MM.1S (cell line): Measurements from ENCODE around the gene ARAP3.

Experiments used
- EZH2 ChIP-seq: fragments of 300-600 bp; sonication (generic); optimal IDR thresholded peaks from 2 replicates; pipeline ENCODE3; 2017; ENCODE audit warnings: low read depth, mild to moderate bottlenecking, antibody characterized with exemption, low read length, mixed read lengths
- EZH2phosphoT487 ChIP-seq: fragments of 300-600 bp; sonication (generic); IDR thresholded peaks from 2 replicates; pipeline ENCODE4 v1.6.1; 2018; ENCODE audit warnings: antibody characterized with exemption, low read length
- TF ChIP-seq, protein P1 (sequence below): fragments of 300-600 bp; sonication (generic); IDR thresholded peaks from 2 replicates; pipeline ENCODE4 v1.5.1; 2016; ENCODE audit warnings: antibody characterized with exemption, low read length, mixed read lengths

- TF ChIP-seq, protein P1, sequence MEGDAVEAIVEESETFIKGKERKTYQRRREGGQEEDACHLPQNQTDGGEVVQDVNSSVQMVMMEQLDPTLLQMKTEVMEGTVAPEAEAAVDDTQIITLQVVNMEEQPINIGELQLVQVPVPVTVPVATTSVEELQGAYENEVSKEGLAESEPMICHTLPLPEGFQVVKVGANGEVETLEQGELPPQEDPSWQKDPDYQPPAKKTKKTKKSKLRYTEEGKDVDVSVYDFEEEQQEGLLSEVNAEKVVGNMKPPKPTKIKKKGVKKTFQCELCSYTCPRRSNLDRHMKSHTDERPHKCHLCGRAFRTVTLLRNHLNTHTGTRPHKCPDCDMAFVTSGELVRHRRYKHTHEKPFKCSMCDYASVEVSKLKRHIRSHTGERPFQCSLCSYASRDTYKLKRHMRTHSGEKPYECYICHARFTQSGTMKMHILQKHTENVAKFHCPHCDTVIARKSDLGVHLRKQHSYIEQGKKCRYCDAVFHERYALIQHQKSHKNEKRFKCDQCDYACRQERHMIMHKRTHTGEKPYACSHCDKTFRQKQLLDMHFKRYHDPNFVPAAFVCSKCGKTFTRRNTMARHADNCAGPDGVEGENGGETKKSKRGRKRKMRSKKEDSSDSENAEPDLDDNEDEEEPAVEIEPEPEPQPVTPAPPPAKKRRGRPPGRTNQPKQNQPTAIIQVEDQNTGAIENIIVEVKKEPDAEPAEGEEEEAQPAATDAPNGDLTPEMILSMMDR: no peak
- TF ChIP-seq EZH2: no peak
- TF ChIP-seq EZH2phosphoT487: no peak
These were observed 74.0 kb downstream of the ARAP3 start for GRCh38 chr5:141608046-141608445.
